ENCODE results near the gene EFEMP2.
A peak's percentile ranks its signal among the peaks of the same experiment; 100 is the strongest.

Gene EFEMP2

GRCh38 chr11:65915101-65915820 is 42.7 kb upstream of the EFEMP2 start:
- ChIA-PET POLR2A (interaction anchor here (0.6 to 2.6 kb wide), 6 partner anchors 9 to 1510 kb away, joined by 3 to 35 read pairs (median 4); partner anchors contain the start of genes CCDC85B, FIBP and MUS81), CTCF (interaction anchor here (0.8 to 1.6 kb wide), 4 partner anchors 24 to 30 kb away, joined by 3 to 6 read pairs (median 4); partner anchors contain the start of gene FIBP)
- no peak for TF ChIP-seq ZNF384 (IDR thresholded peaks at IDR 0.05)
- no peak for TF ChIP-seq FOXA1 (IDR thresholded peaks at IDR 0.05)
- TF ChIP-seq CTBP1 (IDR thresholded peaks at IDR 0.05; ENCODE audit: borderline replicate concordance): no peak
- TF ChIP-seq FOXM1 (IDR thresholded peaks at IDR 0.05; ENCODE audit: borderline replicate concordance): no peak
- no peak for TF ChIP-seq BHLHE40 (IDR thresholded peaks at IDR 0.05; ENCODE audit: borderline replicate concordance)
- TF ChIP-seq, protein P1, sequence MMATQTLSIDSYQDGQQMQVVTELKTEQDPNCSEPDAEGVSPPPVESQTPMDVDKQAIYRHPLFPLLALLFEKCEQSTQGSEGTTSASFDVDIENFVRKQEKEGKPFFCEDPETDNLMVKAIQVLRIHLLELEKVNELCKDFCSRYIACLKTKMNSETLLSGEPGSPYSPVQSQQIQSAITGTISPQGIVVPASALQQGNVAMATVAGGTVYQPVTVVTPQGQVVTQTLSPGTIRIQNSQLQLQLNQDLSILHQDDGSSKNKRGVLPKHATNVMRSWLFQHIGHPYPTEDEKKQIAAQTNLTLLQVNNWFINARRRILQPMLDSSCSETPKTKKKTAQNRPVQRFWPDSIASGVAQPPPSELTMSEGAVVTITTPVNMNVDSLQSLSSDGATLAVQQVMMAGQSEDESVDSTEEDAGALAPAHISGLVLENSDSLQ (IDR thresholded peaks at IDR 0.05): no peak
- TF ChIP-seq SP1 (IDR thresholded peaks at IDR 0.05): no peak
- TF ChIP-seq NFRKB (IDR thresholded peaks at IDR 0.05): no peak
- TF ChIP-seq HDGF (IDR thresholded peaks at IDR 0.05; ENCODE audit: borderline replicate concordance): no peak
- DNase-seq (ENCODE audit: extremely low spot score): no peak

DNA sequence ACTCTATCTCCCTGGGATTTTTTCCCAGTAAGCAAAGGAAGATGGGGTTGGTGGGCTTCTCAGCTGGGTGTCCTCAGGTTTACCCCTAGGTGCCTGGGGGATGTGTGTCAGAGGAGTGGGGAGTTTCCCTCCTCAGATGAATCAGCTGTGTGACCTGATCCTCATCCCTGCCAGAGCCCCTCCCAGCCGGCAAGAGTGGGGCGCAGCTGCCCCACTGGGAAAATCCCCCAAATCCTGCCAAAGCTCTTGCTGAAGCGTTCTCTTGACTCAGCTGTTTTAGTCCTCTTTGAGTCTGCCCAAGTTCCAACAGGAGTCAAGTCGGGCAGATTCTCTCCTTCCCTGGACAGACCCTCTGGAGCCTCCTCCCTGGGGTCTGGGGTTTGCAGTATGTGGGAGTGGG is 40.2 kb upstream of the EFEMP2 start:
- ChIA-PET POLR2A (interaction anchor here (1.4 to 3.6 kb wide), 2 partner anchors 11 to 23 kb away, joined by 4 to 46 read pairs; partner anchors contain the start of genes CCDC85B and FIBP), CTCF (interaction anchor here (0.6 to 3.0 kb wide), 3 partner anchors 23 to 147 kb away, joined by 3 to 26 read pairs (median 8); partner anchors contain the start of genes CCDC85B and FIBP)
- DNase-seq (ENCODE audit: extremely low spot score): no peak
- no peak for TF ChIP-seq ELF4 (IDR thresholded peaks at IDR 0.05)
- no peak for TF ChIP-seq SP1 (IDR thresholded peaks at IDR 0.05)
- TF ChIP-seq FOXA1 (IDR thresholded peaks at IDR 0.05): no peak
- TF ChIP-seq CTBP1 (IDR thresholded peaks at IDR 0.05; ENCODE audit: borderline replicate concordance): no peak
- no peak for TF ChIP-seq ZNF384 (IDR thresholded peaks at IDR 0.05)
- TF ChIP-seq, protein P1 (IDR thresholded peaks at IDR 0.05): no peak
- no peak for TF ChIP-seq ARNT (IDR thresholded peaks at IDR 0.05)
- TF ChIP-seq LEF1 (IDR thresholded peaks at IDR 0.05; ENCODE audit: borderline replicate concordance): no peak

DNA sequence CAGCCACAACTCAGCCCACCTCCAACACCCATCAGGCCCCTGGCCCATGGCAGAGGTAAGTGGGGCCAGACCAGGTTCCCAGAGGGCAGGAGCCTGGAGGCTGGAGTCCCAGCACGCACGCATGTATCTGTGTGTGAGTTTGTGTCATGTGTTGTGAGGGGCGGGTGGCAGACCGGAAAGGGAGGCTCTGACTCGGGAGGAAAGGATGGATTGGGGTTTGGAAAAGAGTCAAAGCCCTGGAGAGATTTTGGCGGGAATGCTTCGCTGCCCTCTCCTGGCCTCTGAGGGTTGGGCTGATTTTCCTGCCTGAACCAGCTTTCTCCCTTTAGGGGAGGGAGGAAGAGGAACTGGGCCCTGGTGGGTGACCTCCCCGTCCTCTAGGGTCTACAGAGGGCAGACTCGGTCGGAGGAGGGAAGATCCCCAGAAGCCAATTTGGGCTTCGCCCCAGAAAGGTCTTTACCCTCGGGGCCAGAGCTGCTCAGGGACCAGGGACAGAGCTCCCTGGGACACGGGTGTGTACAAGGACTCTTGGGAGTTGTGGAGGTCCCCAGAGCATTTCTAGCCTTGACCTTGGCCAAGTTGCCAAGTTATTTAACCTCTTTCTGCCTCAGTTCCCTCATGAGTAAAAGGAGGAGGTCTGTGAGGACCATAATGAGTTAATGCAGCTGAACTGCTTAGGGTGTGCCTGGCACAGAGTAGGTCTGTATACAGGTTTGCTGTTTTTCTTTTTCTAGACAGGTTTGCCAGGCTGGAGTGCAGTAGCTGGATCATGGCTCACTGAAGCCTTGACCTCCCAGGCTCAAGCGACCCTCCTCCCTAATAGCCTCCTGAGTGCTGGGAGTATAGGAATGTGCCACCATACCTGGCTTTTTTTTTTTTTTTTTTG is 39.3 kb upstream of the EFEMP2 start:
- TF ChIP-seq L3MBTL2 (conservative IDR thresholded peaks at IDR 0.05): peak; percentile 69
- no peak for TF ChIP-seq SUZ12 (IDR thresholded peaks at IDR 0.05)
- POLR2A ChIA-PET: interaction anchor here (0.7 to 3.6 kb wide), 8 partner anchors 10 to 53 kb away, joined by 3 to 46 read pairs (median 4); partner anchors contain the start of genes CCDC85B and FIBP
- CTCF ChIA-PET: interaction anchor here (2.1 to 3.0 kb wide), 2 partner anchors 22 to 27 kb away, joined by 8 to 26 read pairs; partner anchors contain the start of genes CCDC85B and FIBP
- peak; percentile 68 for DNase-seq (ENCODE audit: extremely low spot score)

- CTCF ChIA-PET: no interaction called here
- POLR2A ChIA-PET: interaction anchor here (6.2 kb wide), 1 partner anchor 18 kb away, joined by 25 read pairs; the partner anchor contains the start of genes CCDC85B and FIBP
- TF ChIP-seq BHLHE40 (IDR thresholded peaks at IDR 0.05; ENCODE audit: borderline replicate concordance): no peak
- TF ChIP-seq ZNF384 (IDR thresholded peaks at IDR 0.05): no peak
- TF ChIP-seq, protein P1 (IDR thresholded peaks at IDR 0.05): no peak
- TF ChIP-seq CTBP1 (IDR thresholded peaks at IDR 0.05; ENCODE audit: borderline replicate concordance): no peak
- no peak for TF ChIP-seq SP1 (IDR thresholded peaks at IDR 0.05)
- no peak for TF ChIP-seq NFRKB (IDR thresholded peaks at IDR 0.05)
- TF ChIP-seq LEF1 (IDR thresholded peaks at IDR 0.05; ENCODE audit: borderline replicate concordance): no peak
- TF ChIP-seq ELF4 (IDR thresholded peaks at IDR 0.05): no peak
- TF ChIP-seq SUZ12 (IDR thresholded peaks at IDR 0.05): no peak
- no peak for TF ChIP-seq FOXM1 (IDR thresholded peaks at IDR 0.05; ENCODE audit: borderline replicate concordance)
- no peak for TF ChIP-seq L3MBTL2 (conservative IDR thresholded peaks at IDR 0.05)
- TF ChIP-seq ARNT (IDR thresholded peaks at IDR 0.05): no peak
- no peak for TF ChIP-seq FOXK2 (IDR thresholded peaks at IDR 0.05)
- TF ChIP-seq FOXA1 (IDR thresholded peaks at IDR 0.05): no peak
- no peak for TF ChIP-seq TARDBP (IDR thresholded peaks at IDR 0.05)
- DNase-seq (ENCODE audit: extremely low spot score): no peak
Measured at GRCh38 chr11:65907878-65908277, 35.3 kb upstream of the EFEMP2 start.

GRCh38 chr11:65906602-65907001 is 34.0 kb upstream of the EFEMP2 start:
- POLR2A ChIA-PET: interaction anchor here (0.6 to 6.2 kb wide), 4 partner anchors 9 to 47 kb away, joined by 3 to 25 read pairs (median 3); partner anchors contain the start of genes CCDC85B and FIBP
- DNase-seq (ENCODE audit: extremely low spot score): no peak
- CTCF ChIA-PET: no interaction called here
- no peak for TF ChIP-seq HDGF (IDR thresholded peaks at IDR 0.05; ENCODE audit: borderline replicate concordance)
- no peak for TF ChIP-seq TARDBP (IDR thresholded peaks at IDR 0.05)
- TF ChIP-seq BHLHE40 (IDR thresholded peaks at IDR 0.05; ENCODE audit: borderline replicate concordance): no peak

DNA sequence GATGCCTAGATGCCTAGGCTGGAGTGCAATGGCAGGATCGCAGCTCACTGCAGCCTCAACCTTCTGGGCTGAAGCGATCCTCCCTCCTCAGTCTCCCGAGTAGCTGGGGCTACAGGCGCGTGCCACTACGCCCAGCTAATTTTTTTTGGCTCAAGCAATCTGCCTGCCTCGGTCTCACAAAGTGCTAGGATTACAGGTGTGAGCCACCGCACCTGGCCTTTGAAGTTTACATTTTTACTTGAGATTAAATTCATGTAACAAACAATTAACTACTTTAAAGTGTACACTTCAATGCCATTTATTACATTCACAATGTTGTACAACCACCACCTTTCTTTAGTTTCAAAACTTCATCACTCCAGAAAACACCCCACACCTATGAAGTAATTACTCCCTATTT is 31.1 kb upstream of the EFEMP2 start:
- DNase-seq (ENCODE audit: extremely low spot score): no peak
- ChIA-PET CTCF (no interaction called here), POLR2A (interaction anchor here (1.0 to 6.2 kb wide), 3 partner anchors 13 to 44 kb away, joined by 3 to 72 read pairs (median 25); partner anchors contain the start of genes CCDC85B and FIBP)
- TF ChIP-seq LEF1 (IDR thresholded peaks at IDR 0.05; ENCODE audit: borderline replicate concordance): no peak
- no peak for TF ChIP-seq HDGF (IDR thresholded peaks at IDR 0.05; ENCODE audit: borderline replicate concordance)
- TF ChIP-seq FOXA1 (IDR thresholded peaks at IDR 0.05): no peak
- TF ChIP-seq SUZ12 (IDR thresholded peaks at IDR 0.05): no peak
- TF ChIP-seq ARNT (IDR thresholded peaks at IDR 0.05): no peak
- no peak for TF ChIP-seq FOXM1 (IDR thresholded peaks at IDR 0.05; ENCODE audit: borderline replicate concordance)
- no peak for TF ChIP-seq ZNF384 (IDR thresholded peaks at IDR 0.05)
- no peak for TF ChIP-seq FOXK2 (IDR thresholded peaks at IDR 0.05)
- TF ChIP-seq, protein P1 (IDR thresholded peaks at IDR 0.05): no peak
- no peak for TF ChIP-seq BHLHE40 (IDR thresholded peaks at IDR 0.05; ENCODE audit: borderline replicate concordance)

All from HEK293T (cell line).